Mesendoderm (in vitro differentiated cells): ENCODE results near the gene ARHGEF6.
"Not testable (repeated sequence)": the region's sequence is repeated elsewhere in the genome, so short reads cannot be mapped to it uniquely, and the experiment has no call there.

Source experiments
- DNase-seq: peaks from one replicate; pipeline ENCODE4 v3.0.0; 2013
- H2AK5ac ChIP-seq: 2 replicates; pipeline ENCODE4 v1.6.1; 2013; ENCODE audit warnings: low read length, inconsistent platforms
- H2BK120ac ChIP-seq: 2 replicates; pipeline ENCODE4 v1.6.1; 2013; ENCODE audit warnings: low read depth, mild to moderate bottlenecking, low read length, moderate library complexity, mixed read lengths
- H2BK15ac ChIP-seq: replicated peaks from 2 replicates; pipeline ENCODE4 v1.6.1; 2013; ENCODE audit warnings: low read depth, mild to moderate bottlenecking, moderate library complexity
- H2BK5ac ChIP-seq: 2 replicates; pipeline ENCODE4 v1.6.1; 2013; ENCODE audit warnings: low read length, inconsistent platforms
- H3K18ac ChIP-seq: 2 replicates; pipeline ENCODE4 v1.6.1; 2013; ENCODE audit warnings: mild to moderate bottlenecking, low read length, mixed read lengths
- H3K23ac ChIP-seq: one replicate; pipeline ENCODE4 v1.6.1; 2013; ENCODE audit warnings: low read length
- H3K27ac ChIP-seq: 2 replicates; pipeline ENCODE4 v1.5.1; 2013; ENCODE audit warnings: low read depth, mild to moderate bottlenecking, inconsistent platforms, low read length, moderate library complexity
- H3K27me3 ChIP-seq: 2 replicates; pipeline ENCODE4 v1.6.1; 2013; ENCODE audit warnings: low read length, control low read depth, mild to moderate bottlenecking, inconsistent platforms; ENCODE audit not compliant: insufficient read depth, poor library complexity
- H3K36me3 ChIP-seq: 2 replicates; pipeline ENCODE4 v1.6.1; 2013; ENCODE audit warnings: low read length, inconsistent platforms; ENCODE audit not compliant: control insufficient read depth, insufficient read depth
- H3K4ac ChIP-seq: one replicate; pipeline ENCODE4 v1.6.1; 2013; ENCODE audit warnings: low read depth, mild to moderate bottlenecking, low read length, moderate library complexity
- H3K4me1 ChIP-seq: 2 replicates; pipeline ENCODE4 v1.6.1; 2013; ENCODE audit warnings: low read depth, low read length, inconsistent platforms; ENCODE audit not compliant: control insufficient read depth
- H3K4me2 ChIP-seq: 2 replicates; pipeline ENCODE4 v1.6.1; 2013; ENCODE audit warnings: low read length
- H3K4me3 ChIP-seq: 2 replicates; pipeline ENCODE4 v1.5.1; 2013; ENCODE audit warnings: mild to moderate bottlenecking, low read length
- H3K56ac ChIP-seq: one replicate; pipeline ENCODE4 v1.6.1; 2013; ENCODE audit warnings: low read length
- H3K79me1 ChIP-seq: 2 replicates; pipeline ENCODE4 v1.6.1; 2013; ENCODE audit warnings: low read length, inconsistent platforms
- H3K79me2 ChIP-seq: 2 replicates; pipeline ENCODE4 v1.6.1; 2013; ENCODE audit warnings: mild to moderate bottlenecking, low read length; ENCODE audit not compliant: control insufficient read depth, insufficient read depth
- H3K9ac ChIP-seq: 2 replicates; pipeline ENCODE4 v1.6.1; 2013; ENCODE audit warnings: low read length, inconsistent platforms
- H4K5ac ChIP-seq: one replicate; pipeline ENCODE4 v1.6.1; 2013; ENCODE audit warnings: low read length
- H4K8ac ChIP-seq: one replicate; pipeline ENCODE4 v1.6.1; 2013; ENCODE audit warnings: low read depth, mild to moderate bottlenecking, control low read depth, low read length, moderate library complexity
- WGBS: extraction: QIAGEN DNeasy Blood & Tissue Kit; methylation state at CpG from one replicate; pipeline ENCODE4 v1.1.7; 2013; ENCODE audit warnings: low lambda C conversion rate, missing lambda C conversion rate; ENCODE audit not compliant: insufficient coverage; ENCODE audit errors: extremely low coverage; 5-methylcytosine and 5-hydroxymethylcytosine counted together

Gene ARHGEF6

DNA sequence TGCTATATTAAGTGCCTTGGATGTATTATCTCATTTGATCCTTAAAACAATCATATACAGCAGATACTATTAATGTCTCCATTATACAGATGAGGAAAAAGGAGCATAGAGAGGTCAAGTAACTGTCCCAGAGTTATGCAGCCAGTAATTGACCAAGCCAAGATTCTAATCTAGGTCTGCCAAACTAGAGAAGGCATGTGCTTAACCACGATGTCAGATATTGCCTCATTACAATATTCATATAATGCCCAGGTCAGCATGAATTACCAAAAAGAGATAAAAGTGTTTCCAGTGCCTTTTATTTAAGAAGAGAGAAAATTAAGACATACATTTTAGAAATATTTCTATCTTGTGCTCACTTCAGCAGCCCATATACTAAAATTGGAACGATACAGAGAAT lies 7.1 kb downstream of the ARHGEF6 start:
- H3K79me1 ChIP-seq = no peaks in the 10 kb centered on the region
- no peak overlapping the region for H3K18ac ChIP-seq
- no peak overlapping the region for H3K9ac ChIP-seq
- no peak overlapping the region for H3K23ac ChIP-seq
- H2BK5ac ChIP-seq = no peak overlapping the region
- H3K27ac ChIP-seq = no peak overlapping the region
- H2AK5ac ChIP-seq = no peak overlapping the region
- no peaks in the 10 kb centered on the region for H3K79me2 ChIP-seq
- no peak overlapping the region for H4K8ac ChIP-seq
- no peaks in the 10 kb centered on the region for H3K27me3 ChIP-seq
- H3K4ac ChIP-seq = no peak overlapping the region
- H3K36me3 ChIP-seq = no peaks in the 10 kb centered on the region
- no peak overlapping the region for H3K4me2 ChIP-seq
- H2BK15ac ChIP-seq = no peak overlapping the region
- H3K4me1 ChIP-seq = no peaks in the 10 kb centered on the region
- H3K56ac ChIP-seq = no peak overlapping the region
- H2BK120ac ChIP-seq = no peak overlapping the region
- no peak for DNase-seq
- H3K4me3 ChIP-seq = no peak overlapping the region
- no CpG with 5 or more reads among the region's 2 CpGs for WGBS
- no peak overlapping the region for H4K5ac ChIP-seq

DNA sequence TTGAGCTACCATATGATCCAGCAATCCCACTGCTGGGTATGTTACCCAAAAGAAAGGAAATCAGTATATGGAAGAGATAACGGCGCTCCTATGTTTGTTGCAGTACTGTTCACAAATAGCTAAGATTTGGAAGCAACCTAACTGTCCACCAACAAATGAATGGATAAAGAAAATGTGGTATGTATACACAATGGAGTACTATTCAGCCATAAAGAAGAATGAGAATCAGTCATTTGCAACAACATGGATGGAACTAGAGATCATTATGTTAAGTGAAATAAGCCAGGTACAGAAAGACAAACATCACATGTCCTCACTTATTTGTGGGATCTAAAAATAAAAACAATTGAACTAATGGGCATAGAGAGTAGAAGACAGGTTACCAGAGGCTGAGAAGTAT lies 8.9 kb downstream of the ARHGEF6 start:
- H2AK5ac ChIP-seq, H3K4ac ChIP-seq, H3K56ac ChIP-seq, H3K4me3 ChIP-seq, H2BK120ac ChIP-seq, DNase-seq, H3K9ac ChIP-seq, H3K4me2 ChIP-seq, H2BK5ac ChIP-seq, H4K5ac ChIP-seq, H3K4me1 ChIP-seq, H3K79me1 ChIP-seq, H3K36me3 ChIP-seq, H3K79me2 ChIP-seq, H2BK15ac ChIP-seq, H4K8ac ChIP-seq, H3K27ac ChIP-seq, H3K18ac ChIP-seq, H3K23ac ChIP-seq, H3K27me3 ChIP-seq: not testable (repeated sequence)
- WGBS = no CpG with 5 or more reads among the region's 2 CpGs

DNA sequence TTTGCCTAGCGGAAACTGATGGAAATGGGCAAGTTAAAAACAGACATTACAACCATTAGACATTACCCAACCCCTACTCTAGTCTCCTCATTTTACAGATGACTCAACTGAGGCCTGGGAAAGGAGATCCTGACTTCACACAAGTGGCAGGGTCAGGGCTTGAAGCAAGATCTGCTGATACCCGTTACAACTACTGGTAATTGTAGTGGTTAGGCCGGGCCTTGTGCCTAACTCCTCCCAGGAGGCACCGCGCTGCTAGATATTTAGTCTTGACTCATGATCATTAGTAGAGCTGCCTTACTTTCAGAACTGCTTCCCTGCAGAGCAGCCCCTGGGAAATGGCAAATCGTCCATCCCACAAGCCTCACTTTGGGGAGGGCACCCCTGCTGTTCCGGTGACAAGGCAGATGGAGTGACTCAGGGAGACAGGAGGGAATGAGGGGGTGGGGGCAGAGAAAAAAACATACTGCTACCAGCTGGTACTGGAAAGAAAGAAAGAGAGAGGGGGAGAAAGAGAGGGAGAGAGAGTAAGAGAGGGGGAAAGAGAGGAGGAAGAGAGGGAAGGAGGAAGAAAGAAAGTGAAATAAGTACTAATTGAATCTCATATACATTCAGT lies 12.2 kb downstream of the ARHGEF6 start:
- Histone ChIP-seq H3K4ac (no peak overlapping the region), H3K18ac (no peak overlapping the region), H3K4me2 (no peak overlapping the region), H3K27me3 (no peaks in the 10 kb centered on the region), H3K27ac (no peak overlapping the region), H2BK120ac (no peak overlapping the region), H4K5ac (no peak overlapping the region), H3K79me1 (no peaks in the 10 kb centered on the region), H2BK5ac (no peak overlapping the region), H3K79me2 (no peaks in the 10 kb centered on the region), H3K4me3 (no peak overlapping the region), H3K36me3 (no peaks in the 10 kb centered on the region), H3K23ac (no peak overlapping the region), H2BK15ac (no peak overlapping the region), H2AK5ac (no peak overlapping the region), H3K9ac (no peak overlapping the region), H4K8ac (no peak overlapping the region), H3K56ac (no peak overlapping the region), H3K4me1 (no peaks in the 10 kb centered on the region)
- peak; percentile 56 for DNase-seq
- no CpG with 5 or more reads among the region's 7 CpGs for WGBS

DNA sequence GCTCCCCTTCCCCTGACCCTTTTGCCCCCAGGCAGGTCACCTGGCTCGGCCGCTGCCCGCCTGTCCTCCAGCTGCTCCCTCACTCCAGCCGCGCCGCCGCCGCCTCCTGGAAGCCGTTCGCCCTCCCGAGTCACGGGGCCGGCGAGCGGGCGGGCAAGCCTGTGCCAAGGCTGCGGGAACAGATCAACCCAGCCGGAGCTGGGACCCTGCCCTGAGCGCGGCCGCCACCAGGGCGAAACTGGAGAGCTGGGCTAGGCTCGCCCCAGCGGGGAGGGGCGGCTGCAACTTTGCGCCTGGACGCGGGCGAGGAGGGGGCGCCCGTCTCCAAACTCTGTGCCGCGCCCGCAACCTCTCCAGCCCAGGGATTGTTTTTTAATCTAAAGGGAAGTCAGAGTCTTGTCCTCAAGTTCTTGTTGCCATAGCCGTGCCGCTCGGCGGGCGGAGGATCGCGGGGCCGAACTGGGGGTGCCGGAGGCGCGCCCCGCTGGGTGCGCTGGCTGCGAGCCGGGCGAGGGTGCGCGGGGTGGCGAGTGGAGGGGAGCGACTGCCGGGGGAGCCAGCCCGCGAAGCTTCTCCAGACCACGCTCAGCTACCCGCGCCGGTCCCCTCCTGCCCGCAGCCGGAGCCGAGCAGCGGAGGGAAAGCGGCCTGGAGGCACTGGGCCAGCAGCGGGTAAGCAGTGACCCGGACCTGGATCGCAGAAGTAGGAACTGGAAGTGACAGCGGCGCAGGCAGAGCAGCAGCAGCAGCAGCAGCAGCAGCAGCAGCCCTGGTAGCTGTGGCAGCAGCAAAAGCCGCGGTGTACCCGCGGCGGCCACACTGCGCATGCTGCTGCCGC lies 13.4 kb downstream of the ARHGEF6 start:
- H3K79me1 ChIP-seq = no peaks in the 10 kb centered on the region
- peak overlapping the region; percentile 13 for H3K4me3 ChIP-seq
- peak overlapping the region; percentile 59 for H3K9ac ChIP-seq
- peak overlapping the region; percentile 27 for H3K4me2 ChIP-seq
- no peak overlapping the region for H3K4ac ChIP-seq
- no peak overlapping the region for H2BK15ac ChIP-seq
- no peak overlapping the region for H3K23ac ChIP-seq
- H2BK120ac ChIP-seq = no peak overlapping the region
- H3K79me2 ChIP-seq = no peaks in the 10 kb centered on the region
- H2BK5ac ChIP-seq = no peak overlapping the region
- no peak overlapping the region for H2AK5ac ChIP-seq
- no CpG with 5 or more reads among the region's 78 CpGs for WGBS
- peak overlapping the region; percentile 32 for H3K18ac ChIP-seq
- H4K8ac ChIP-seq = no peak overlapping the region
- H3K56ac ChIP-seq = peak overlapping the region; percentile 80
- no peaks in the 10 kb centered on the region for H3K27me3 ChIP-seq
- DNase-seq = peak; percentile 76
- H4K5ac ChIP-seq = no peak overlapping the region
- H3K4me1 ChIP-seq = no peaks in the 10 kb centered on the region
- no peaks in the 10 kb centered on the region for H3K36me3 ChIP-seq
- no peak overlapping the region for H3K27ac ChIP-seq

DNA sequence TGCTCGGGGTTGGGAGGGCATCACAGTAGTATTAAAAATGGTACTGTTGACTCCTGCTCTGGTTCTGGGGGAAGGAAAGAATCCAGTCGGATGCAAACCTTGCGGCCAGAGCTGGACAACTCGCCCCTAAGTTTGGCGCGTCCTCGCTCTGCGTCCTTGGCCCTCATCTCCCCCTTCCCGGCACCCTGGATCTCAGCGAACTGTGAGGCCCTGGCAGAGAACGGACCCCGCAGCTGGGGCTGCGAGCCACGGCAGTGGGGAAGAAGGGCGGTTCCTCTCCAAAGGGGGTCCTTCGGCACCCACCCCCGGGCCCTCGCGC lies 14.0 kb downstream of the ARHGEF6 start:
- H3K27me3 ChIP-seq = no peaks in the 10 kb centered on the region
- H3K23ac ChIP-seq = no peak overlapping the region

More for the DNA sequence above, 14.0 kb downstream of the ARHGEF6 start:
- Histone ChIP-seq H4K5ac (no peak overlapping the region), H3K79me1 (no peaks in the 10 kb centered on the region), H3K4me2 (peak overlapping the region; percentile 25), H3K9ac (peak overlapping the region; percentile 59), H3K27ac (no peak overlapping the region), H3K4ac (no peak overlapping the region), H2BK5ac (no peak overlapping the region), H3K4me3 (no peak overlapping the region), H3K18ac (no peak overlapping the region), H3K36me3 (no peaks in the 10 kb centered on the region), H3K79me2 (no peaks in the 10 kb centered on the region), H3K4me1 (no peaks in the 10 kb centered on the region), H2AK5ac (no peak overlapping the region), H3K56ac (peak overlapping the region; percentile 80), H2BK120ac (no peak overlapping the region), H2BK15ac (no peak overlapping the region), H4K8ac (no peak overlapping the region)
- DNase-seq = no peak
- no CpG with 5 or more reads among the region's 19 CpGs for WGBS
